ENCODE results near the gene SLC13A4. TPM values are rescaled to one million over a fixed set of nuclear protein-coding genes. Genes with fewer than 3 reads are reported as not detected.
"Not testable (repeated sequence)": the region's sequence is repeated elsewhere in the genome, so short reads cannot be mapped to it uniquely, and the experiment has no call there.

SLC13A4 gene
- total RNA-seq, 1 donor from 2014 or later = 5.2 TPM

- peaks cover 9% of the 10 kb centered on the region for H3K9me3 Mint-ChIP-seq
- H3K36me3 Mint-ChIP-seq = peaks cover 12% of the 10 kb centered on the region
- peaks cover 10% of the 10 kb centered on the region for H3K4me1 Mint-ChIP-seq (ENCODE audit: unreplicated experiment)
- TF ChIP-seq CTCF (conservative IDR thresholded peaks at IDR 0.05) = no peak
- no peak for DNase-seq (ENCODE audit: extremely low spot score, unreplicated experiment)
- H3K27me3 Mint-ChIP-seq = no peaks in the 10 kb centered on the region
- peak overlapping the region; percentile 33 for H3K27ac Mint-ChIP-seq
- H3K4me3 Mint-ChIP-seq = no peak overlapping the region
Measured at GRCh38 chr7:135704698-135705097, 23.3 kb downstream of the SLC13A4 start.

- peak; percentile 44 for TF ChIP-seq CTCF (conservative IDR thresholded peaks at IDR 0.05)
- Mint-ChIP-seq H3K4me3 (no peak overlapping the region), H3K27ac (no peak overlapping the region), H3K27me3 (no peaks in the 10 kb centered on the region), H3K4me1 (ENCODE audit: unreplicated experiment) (peaks cover 10% of the 10 kb centered on the region), H3K36me3 (peaks cover 12% of the 10 kb centered on the region), H3K9me3 (peaks cover 6% of the 10 kb centered on the region)
- no peak for DNase-seq (ENCODE audit: extremely low spot score, unreplicated experiment)
Measured at GRCh38 chr7:135704074-135704473, 23.9 kb downstream of the SLC13A4 start.

- H3K9me3 Mint-ChIP-seq = peaks cover 6% of the 10 kb centered on the region
- no peak overlapping the region for H3K4me3 Mint-ChIP-seq
- H3K27me3 Mint-ChIP-seq = no peaks in the 10 kb centered on the region
- peaks cover 14% of the 10 kb centered on the region for H3K36me3 Mint-ChIP-seq
- H3K4me1 Mint-ChIP-seq (ENCODE audit: unreplicated experiment) = peaks cover 7% of the 10 kb centered on the region
- no peak for TF ChIP-seq CTCF (conservative IDR thresholded peaks at IDR 0.05)
- no peak for DNase-seq (ENCODE audit: extremely low spot score, unreplicated experiment)
- no peak overlapping the region for H3K27ac Mint-ChIP-seq
Measured at GRCh38 chr7:135697276-135698049, 30.5 kb downstream of the SLC13A4 start.

- Mint-ChIP-seq H3K27ac (no peak overlapping the region), H3K36me3 (peaks cover 19% of the 10 kb centered on the region), H3K4me3 (no peak overlapping the region), H3K4me1 (ENCODE audit: unreplicated experiment) (peaks cover 7% of the 10 kb centered on the region), H3K9me3 (no peaks in the 10 kb centered on the region), H3K27me3 (no peaks in the 10 kb centered on the region)
- TF ChIP-seq CTCF (conservative IDR thresholded peaks at IDR 0.05) = no peak
- no peak for DNase-seq (ENCODE audit: extremely low spot score, unreplicated experiment)
Measured at GRCh38 chr7:135693558-135693957, 34.4 kb downstream of the SLC13A4 start.

GRCh38 chr7:135692606-135693005 is 35.4 kb downstream of the SLC13A4 start:
- not testable (repeated sequence) for H3K9me3 Mint-ChIP-seq; H3K27me3 Mint-ChIP-seq; H3K27ac Mint-ChIP-seq; DNase-seq (ENCODE audit: extremely low spot score, unreplicated experiment); H3K4me3 Mint-ChIP-seq; H3K4me1 Mint-ChIP-seq (ENCODE audit: unreplicated experiment)
- H3K36me3 Mint-ChIP-seq = peaks cover 19% of the 10 kb centered on the region

GRCh38 chr7:135692055-135692454 is 35.9 kb downstream of the SLC13A4 start:
- TF ChIP-seq CTCF (conservative IDR thresholded peaks at IDR 0.05) = no peak
- peaks cover 24% of the 10 kb centered on the region for H3K36me3 Mint-ChIP-seq
- H3K4me3 Mint-ChIP-seq = no peak overlapping the region
- no peak overlapping the region for H3K27ac Mint-ChIP-seq
- peaks cover 6% of the 10 kb centered on the region for H3K4me1 Mint-ChIP-seq (ENCODE audit: unreplicated experiment)
- no peak for DNase-seq (ENCODE audit: extremely low spot score, unreplicated experiment)
- H3K27me3 Mint-ChIP-seq = no peaks in the 10 kb centered on the region
- H3K9me3 Mint-ChIP-seq = no peaks in the 10 kb centered on the region
